HCT116 (cell line): ENCODE measurements around the gene NPAP1. TPM values are rescaled to one million over a fixed set of nuclear protein-coding genes. Genes with fewer than 3 reads are reported as not detected.

Experiments used
- ATAC-seq: fragments of 200-7000 bp; cut with Tn5 transposase; 2 replicates; pipeline ENCODE4 v1.9.1; 2020; ENCODE audit warnings: mild to moderate bottlenecking, moderate library complexity
- BruUV-seq: library from RNA; stranded (reverse); fragments of 400-500 nt; replicated peaks from 2 replicates; lab custom pipeline; 2021; lab: Mats Ljungman, UMichigan
- CTCF ChIA-PET: fragments of 300-600 bp; sonication (Branson Sonifier 250); formaldehyde crosslinking; loops from one replicate; lab custom pipeline; 2021; ENCODE audit warnings: antibody characterized with exemption; lab: Charles Lee
- POLR2A ChIA-PET: fragments of 300-600, 350-600 bp; sonication (Branson Sonifier 250); formaldehyde crosslinking; loops from one replicate; lab custom pipeline; 2021; ENCODE audit warnings: antibody characterized with exemption; lab: Charles Lee
- RAD21 ChIA-PET, 2 experiments: fragments of 300-600 bp; sonication (Branson Sonifier 250); formaldehyde crosslinking; loops; one replicate each; lab custom pipeline; 2023; ENCODE audit warnings: low total read pairs in 2 of 2; ENCODE audit not compliant: uncharacterized antibody in 2 of 2, unreplicated experiment in 2 of 2, low non-redundant PET in 1 of 2; lab: Charles Lee
- DNase-seq: peaks from one replicate; pipeline ENCODE4 v3.0.0-alpha.2; 2010; ENCODE audit warnings: low read depth, low spot score
- H2AFZ ChIP-seq: fragments of 200-600 bp; shearing (Covaris generic), sonication (generic); 2 replicates; pipeline ENCODE4 v1.6.1; 2017; ENCODE audit warnings: low read depth, mixed run types, mixed read lengths, antibody characterized with exemption, low read length; ENCODE audit not compliant: poor library complexity, severe bottlenecking
- H3K27ac ChIP-seq: 2 replicates; pipeline ENCODE4 v1.5.1; 2012; ENCODE audit warnings: low read depth, low read length
- H3K27me3 ChIP-seq: fragments of 200-600 bp; sonication (generic); 2 replicates; pipeline ENCODE4 v1.6.1; 2016; ENCODE audit warnings: mixed run types, low read length, mixed read lengths; ENCODE audit not compliant: insufficient read depth
- H3K36me3 ChIP-seq, 2 experiments: fragments of 200-500 bp in 1 of 2; fragments of 200-600 bp in 1 of 2; sonication (Bioruptor generic) in 1 of 2; sonication (generic) in 1 of 2; 2 replicates each; pipeline versions ENCODE4 v1.5.1 to v1.6.1; 2014 to 2016; ENCODE audit warnings: low read length in 2 of 2, inconsistent platforms in 1 of 2, mixed read lengths in 1 of 2, mixed run types in 1 of 2; ENCODE audit not compliant: insufficient read depth in 2 of 2, control insufficient read depth in 1 of 2
- H3K4me1 ChIP-seq, 2 experiments: fragments of 200-600 bp in 1 of 2; sonication (generic) in 1 of 2; 2 replicates each; pipeline versions ENCODE4 v1.5.1 to v1.6.1; 2012 to 2017; ENCODE audit warnings: low read length in 2 of 2, inconsistent platforms in 1 of 2, mild to moderate bottlenecking in 1 of 2, mixed read lengths in 1 of 2, mixed run types in 1 of 2, moderate library complexity in 1 of 2; ENCODE audit not compliant: insufficient read depth in 2 of 2, control insufficient read depth in 1 of 2
- H3K4me2 ChIP-seq: fragments of 200-600 bp; sonication (generic); 2 replicates; pipeline ENCODE4 v1.6.1; 2017; ENCODE audit warnings: mixed run types, low read length, mixed read lengths
- H3K4me3 ChIP-seq, 2 experiments: fragments of 200-600 bp in 1 of 2; sonication (generic) in 1 of 2; replicated peaks in 1 of 2; 2 replicates each; pipeline ENCODE4 v1.5.1; 2011 to 2016; ENCODE audit warnings: low read length in 2 of 2, control low read depth in 1 of 2, low read depth in 1 of 2, mild to moderate bottlenecking in 1 of 2, mixed read lengths in 1 of 2, mixed run types in 1 of 2
- H3K79me2 ChIP-seq: fragments of 200-600 bp; sonication (generic); 2 replicates; pipeline ENCODE4 v1.6.1; 2017; ENCODE audit warnings: mild to moderate bottlenecking, mixed run types, low read length, moderate library complexity, mixed read lengths; ENCODE audit not compliant: insufficient read depth
- H3K9ac ChIP-seq: fragments of 200-600 bp; sonication (generic); 2 replicates; pipeline ENCODE4 v1.6.1; 2016; ENCODE audit warnings: low read length, mixed read lengths
- H3K9me2 ChIP-seq: fragments of 200-600 bp; sonication (generic), shearing (Covaris generic); 2 replicates; pipeline ENCODE4 v1.6.1; 2017; ENCODE audit warnings: mixed run types, mild to moderate bottlenecking, moderate library complexity; ENCODE audit not compliant: insufficient read depth
- H3K9me3 ChIP-seq, 2 experiments: fragments of 200-500 bp in 1 of 2; fragments of 200-600 bp in 1 of 2; sonication (Bioruptor generic) in 1 of 2; sonication (generic) in 1 of 2; 2 replicates each; pipeline ENCODE4 v1.6.1; 2014 to 2017; ENCODE audit warnings: low read length in 2 of 2, mixed read lengths in 2 of 2, inconsistent platforms in 1 of 2, low read depth in 1 of 2, mild to moderate bottlenecking in 1 of 2, mixed run types in 1 of 2, moderate library complexity in 1 of 2; ENCODE audit not compliant: control insufficient read depth in 1 of 2, insufficient read depth in 1 of 2
- H4K20me1 ChIP-seq: fragments of 200-600 bp; sonication (generic), shearing (Covaris generic); 2 replicates; pipeline ENCODE4 v1.6.1; 2017; ENCODE audit warnings: mixed run types, mild to moderate bottlenecking, moderate library complexity; ENCODE audit not compliant: insufficient read depth
- CBX3 ChIP-seq: IDR thresholded peaks from 2 replicates; pipeline ENCODE4 v1.6.1; 2012; ENCODE audit warnings: low read depth
- CEBPB ChIP-seq: IDR thresholded peaks from 2 replicates; pipeline ENCODE4 v1.6.1; 2012; ENCODE audit warnings: low read depth
- EGR1 ChIP-seq: IDR thresholded peaks from 2 replicates; pipeline ENCODE4 v1.6.1; 2012; ENCODE audit warnings: low read depth
- ELF1 ChIP-seq: IDR thresholded peaks from 2 replicates; pipeline ENCODE4 v1.6.1; 2012; ENCODE audit warnings: low read depth, borderline replicate concordance
- EZH2phosphoT487 ChIP-seq: fragments of 200-600 bp; IDR thresholded peaks from 2 replicates; pipeline ENCODE4 v1.6.1; 2018; ENCODE audit warnings: antibody characterized with exemption, borderline replicate concordance
- FOSL1 ChIP-seq: IDR thresholded peaks from 2 replicates; pipeline ENCODE4 v1.6.1; 2012; ENCODE audit warnings: low read depth
- POLR2A ChIP-seq: IDR thresholded peaks from 2 replicates; pipeline ENCODE4 v1.7.0; 2011; ENCODE audit warnings: borderline replicate concordance; ENCODE audit not compliant: insufficient read depth, insufficient read length; ENCODE audit errors: extremely low read depth
- POLR2AphosphoS5 ChIP-seq: IDR thresholded peaks from 2 replicates; pipeline ENCODE4 v1.6.1; 2011; ENCODE audit warnings: mild to moderate bottlenecking, low read depth, low read length, moderate library complexity
- SIN3A ChIP-seq: IDR thresholded peaks from 2 replicates; pipeline ENCODE4 v1.6.1; 2012; ENCODE audit warnings: low read depth
- SP1 ChIP-seq: IDR thresholded peaks from 2 replicates; pipeline ENCODE4 v1.6.1; 2012; ENCODE audit warnings: low read depth
- SRF ChIP-seq: IDR thresholded peaks from 2 replicates; pipeline ENCODE4 v1.6.1; 2012; ENCODE audit warnings: low read depth
- TCF7L2 ChIP-seq: IDR thresholded peaks from 2 replicates; pipeline ENCODE4 v1.7.0; 2011; ENCODE audit warnings: borderline replicate concordance, inconsistent platforms; ENCODE audit not compliant: insufficient read depth, insufficient read length; ENCODE audit errors: extremely low read depth
- YY1 ChIP-seq: IDR thresholded peaks from 2 replicates; pipeline ENCODE4 v1.6.1; 2011; ENCODE audit warnings: low read length, low read depth, moderate library complexity, mild to moderate bottlenecking; ENCODE audit not compliant: insufficient replicate concordance; ENCODE audit errors: extremely low read depth
- ZFX ChIP-seq: fragments of 450-650 bp; IDR thresholded peaks from 2 replicates; pipeline ENCODE4 v1.6.1; 2017
- intact Hi-C: fragments of 100-400 bp; cut with micrococcal nuclease; formaldehyde crosslinking; loops from 2 replicates; pipeline ENCODE4 v1.10.0; 2022
- total RNA-seq: library from RNA; stranded (reverse); gene quantifications from one replicate; pipeline ENCODE4 v1.2.1, GENCODE V29; 2021; ENCODE audit not compliant: unreplicated experiment
- TF ChIP-seq, protein P1 (sequence below): IDR thresholded peaks from 2 replicates; pipeline ENCODE4 v1.6.1; 2012
- TF ChIP-seq, protein P2 (sequence below): IDR thresholded peaks from 2 replicates; pipeline ENCODE4 v1.6.1; 2012

Gene NPAP1
- total RNA-seq, 1 experiment from 2014 or later: not detected

DNA sequence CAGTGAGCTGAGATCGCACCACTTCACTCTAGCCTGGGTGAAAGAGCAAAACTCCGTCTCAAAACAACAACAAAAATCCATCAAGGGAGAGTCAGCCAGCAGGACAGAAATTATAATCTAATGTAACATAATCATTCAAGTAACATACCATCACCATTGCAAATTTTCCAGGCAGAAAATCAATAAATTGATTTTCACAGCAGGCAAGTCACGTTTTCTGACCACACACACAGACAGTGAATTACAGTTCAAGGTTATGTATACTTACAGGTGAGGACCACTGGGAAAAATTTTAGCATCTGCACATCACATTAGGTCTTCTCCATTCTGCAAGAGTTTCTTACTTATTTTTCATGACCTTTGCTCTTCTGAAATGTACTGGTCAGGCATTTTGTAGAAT is 29.9 kb upstream of the NPAP1 start:
- H3K4me1 ChIP-seq: no peaks in the 10 kb centered on the region
- H3K9me2 ChIP-seq: no peaks in the 10 kb centered on the region
- no peaks in the 10 kb centered on the region for H4K20me1 ChIP-seq
- RAD21 ChIA-PET: no interaction called here
- TF ChIP-seq SRF (no peak), EGR1 (no peak), ELF1 (no peak), YY1 (no peak), POLR2A (no peak), SIN3A (no peak), FOSL1 (no peak), EZH2phosphoT487 (no peak), CBX3 (no peak), SP1 (no peak), TCF7L2 (no peak), POLR2AphosphoS5 (no peak), CEBPB (no peak), ZFX (no peak)
- TF ChIP-seq, protein P1, sequence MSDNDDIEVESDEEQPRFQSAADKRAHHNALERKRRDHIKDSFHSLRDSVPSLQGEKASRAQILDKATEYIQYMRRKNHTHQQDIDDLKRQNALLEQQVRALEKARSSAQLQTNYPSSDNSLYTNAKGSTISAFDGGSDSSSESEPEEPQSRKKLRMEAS: no peak
- TF ChIP-seq, protein P2, sequence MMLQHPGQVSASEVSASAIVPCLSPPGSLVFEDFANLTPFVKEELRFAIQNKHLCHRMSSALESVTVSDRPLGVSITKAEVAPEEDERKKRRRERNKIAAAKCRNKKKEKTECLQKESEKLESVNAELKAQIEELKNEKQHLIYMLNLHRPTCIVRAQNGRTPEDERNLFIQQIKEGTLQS: no peak
- DNase-seq (no peak), ATAC-seq (no peak)
- H3K36me3 ChIP-seq: no peaks in the 10 kb centered on the region
- H3K9ac ChIP-seq: no peak overlapping the region
- no peaks in the 10 kb centered on the region for H3K79me2 ChIP-seq
- no peak overlapping the region for H3K4me3 ChIP-seq
- no peak overlapping the region for H3K27ac ChIP-seq
- POLR2A ChIA-PET: no interaction called here
- no peak overlapping the region for H3K4me2 ChIP-seq
- no peak overlapping the region for H2AFZ ChIP-seq
- intact Hi-C loops: no loop called here
- CTCF ChIA-PET: no interaction called here
- no peaks in the 10 kb centered on the region for H3K27me3 ChIP-seq
- H3K9me3 ChIP-seq: peaks cover 24% of the 10 kb centered on the region in 2 experiments; a peak in 2 of 4 replicates
- no TSS peak for BruUV-seq
